ENCODE results near the gene ADAMTS5. TPM values are rescaled to one million over a fixed set of nuclear protein-coding genes. Genes with fewer than 3 reads are reported as not detected.

ADAMTS5 gene
- polyA plus RNA-seq, 1 donor from 2014 or later: 1.6 TPM

- Histone ChIP-seq H3K79me2 (replicated peaks; ENCODE audit: insufficient read depth, low read length) (no peaks in the 10 kb centered on the region), H3K9me3 (ENCODE audit: low read length) (no peaks in the 10 kb centered on the region), H3K9me2 (ENCODE audit: insufficient read depth, low read length) (no peaks in the 10 kb centered on the region), H3K36me3 (ENCODE audit: insufficient read depth, low read length) (no peaks in the 10 kb centered on the region), H3K9ac (ENCODE audit: low read length) (no peak overlapping the region), H4K20me1 (ENCODE audit: insufficient read depth) (no peaks in the 10 kb centered on the region), H3K27ac (ENCODE audit: low read length) (no peak overlapping the region), H3K27me3 (ENCODE audit: insufficient read depth, low read depth, low read length) (peaks cover 15% of the 10 kb centered on the region), H3F3A (ENCODE audit: insufficient read depth, low read length, poor library complexity, severe bottlenecking) (no peaks in the 10 kb centered on the region), H3K4me3 (ENCODE audit: low read length) (no peak overlapping the region), H3K4me2 (ENCODE audit: low read length) (no peak overlapping the region), H2AFZ (ENCODE audit: low read depth, low read length) (no peak overlapping the region)
- no peak for TF ChIP-seq POLR2AphosphoS5 (IDR thresholded peaks at IDR 0.05)
- TF ChIP-seq CTCF (IDR thresholded peaks at IDR 0.05; ENCODE audit: poor library complexity, severe bottlenecking): no peak
- no peak for TF ChIP-seq EZH2 (IDR thresholded peaks at IDR 0.05; ENCODE audit: borderline replicate concordance, insufficient read depth, low read length, poor library complexity, severe bottlenecking)
- TF ChIP-seq RAD21 (conservative IDR thresholded peaks at IDR 0.05): no peak
- TF ChIP-seq MXI1 (conservative IDR thresholded peaks at IDR 0.05; ENCODE audit: poor library complexity, severe bottlenecking): no peak
- TF ChIP-seq TAF1 (IDR thresholded peaks at IDR 0.05; ENCODE audit: low read depth): no peak
These were observed 5.3 kb upstream of the ADAMTS5 start for GRCh38 chr21:26972192-26972591.

DNA sequence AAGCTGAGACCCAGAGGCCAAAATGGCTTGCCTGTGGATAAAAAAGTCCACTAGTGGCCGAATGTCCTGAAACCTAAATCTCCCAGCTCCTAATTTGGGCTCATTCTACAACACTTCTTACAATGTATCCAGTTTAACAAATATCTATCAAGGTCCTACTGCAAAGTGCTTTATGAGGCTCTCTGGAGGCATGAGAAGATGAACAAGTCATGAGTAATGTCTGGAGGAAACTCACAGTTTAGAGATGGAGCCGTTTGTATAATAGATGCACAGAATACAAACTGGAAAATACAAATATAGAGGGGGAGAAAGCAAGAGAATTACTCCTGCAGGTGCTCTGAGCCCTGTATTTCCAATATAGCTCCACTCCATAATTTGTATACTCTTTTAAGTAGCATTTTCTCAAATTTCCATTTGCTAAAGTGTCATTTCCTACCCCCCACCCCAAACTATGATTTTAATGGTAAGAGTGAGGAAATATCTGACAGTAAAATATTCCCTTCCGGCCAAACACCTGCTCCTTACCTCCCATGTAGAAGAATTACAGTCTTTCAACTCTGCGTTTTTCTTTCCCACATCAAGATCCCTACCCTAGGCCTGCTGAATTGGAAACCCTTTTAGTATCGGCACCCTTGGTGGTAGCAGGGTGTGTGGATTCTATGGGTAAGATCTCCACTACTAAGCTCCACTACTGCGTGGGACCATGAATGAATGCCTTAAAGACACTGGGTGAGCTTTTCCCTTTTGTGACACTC is 3.3 kb upstream of the ADAMTS5 start:
- H3K79me2 ChIP-seq (replicated peaks; ENCODE audit: insufficient read depth, low read length): no peaks in the 10 kb centered on the region
- H4K20me1 ChIP-seq (ENCODE audit: insufficient read depth): no peaks in the 10 kb centered on the region
- H3F3A ChIP-seq (ENCODE audit: insufficient read depth, low read length, poor library complexity, severe bottlenecking): no peaks in the 10 kb centered on the region
- H3K9me2 ChIP-seq (ENCODE audit: insufficient read depth, low read length): no peaks in the 10 kb centered on the region
- H2AFZ ChIP-seq (ENCODE audit: low read depth, low read length): no peak overlapping the region
- no peaks in the 10 kb centered on the region for H3K36me3 ChIP-seq (ENCODE audit: insufficient read depth, low read length)
- no peak overlapping the region for H3K9ac ChIP-seq (ENCODE audit: low read length)
- TF ChIP-seq EP300 (conservative IDR thresholded peaks at IDR 0.05; ENCODE audit: poor library complexity, severe bottlenecking) (no peak), EZH2 (IDR thresholded peaks at IDR 0.05; ENCODE audit: borderline replicate concordance, insufficient read depth, low read length, poor library complexity, severe bottlenecking) (no peak), TAF1 (IDR thresholded peaks at IDR 0.05; ENCODE audit: low read depth) (no peak), RAD21 (conservative IDR thresholded peaks at IDR 0.05) (no peak), MXI1 (conservative IDR thresholded peaks at IDR 0.05; ENCODE audit: poor library complexity, severe bottlenecking) (no peak), POLR2AphosphoS5 (IDR thresholded peaks at IDR 0.05) (no peak), CTCF (IDR thresholded peaks at IDR 0.05; ENCODE audit: poor library complexity, severe bottlenecking) (no peak), SMC3 (conservative IDR thresholded peaks at IDR 0.05; ENCODE audit: poor library complexity) (no peak)
- TF ChIP-seq, protein P1, sequence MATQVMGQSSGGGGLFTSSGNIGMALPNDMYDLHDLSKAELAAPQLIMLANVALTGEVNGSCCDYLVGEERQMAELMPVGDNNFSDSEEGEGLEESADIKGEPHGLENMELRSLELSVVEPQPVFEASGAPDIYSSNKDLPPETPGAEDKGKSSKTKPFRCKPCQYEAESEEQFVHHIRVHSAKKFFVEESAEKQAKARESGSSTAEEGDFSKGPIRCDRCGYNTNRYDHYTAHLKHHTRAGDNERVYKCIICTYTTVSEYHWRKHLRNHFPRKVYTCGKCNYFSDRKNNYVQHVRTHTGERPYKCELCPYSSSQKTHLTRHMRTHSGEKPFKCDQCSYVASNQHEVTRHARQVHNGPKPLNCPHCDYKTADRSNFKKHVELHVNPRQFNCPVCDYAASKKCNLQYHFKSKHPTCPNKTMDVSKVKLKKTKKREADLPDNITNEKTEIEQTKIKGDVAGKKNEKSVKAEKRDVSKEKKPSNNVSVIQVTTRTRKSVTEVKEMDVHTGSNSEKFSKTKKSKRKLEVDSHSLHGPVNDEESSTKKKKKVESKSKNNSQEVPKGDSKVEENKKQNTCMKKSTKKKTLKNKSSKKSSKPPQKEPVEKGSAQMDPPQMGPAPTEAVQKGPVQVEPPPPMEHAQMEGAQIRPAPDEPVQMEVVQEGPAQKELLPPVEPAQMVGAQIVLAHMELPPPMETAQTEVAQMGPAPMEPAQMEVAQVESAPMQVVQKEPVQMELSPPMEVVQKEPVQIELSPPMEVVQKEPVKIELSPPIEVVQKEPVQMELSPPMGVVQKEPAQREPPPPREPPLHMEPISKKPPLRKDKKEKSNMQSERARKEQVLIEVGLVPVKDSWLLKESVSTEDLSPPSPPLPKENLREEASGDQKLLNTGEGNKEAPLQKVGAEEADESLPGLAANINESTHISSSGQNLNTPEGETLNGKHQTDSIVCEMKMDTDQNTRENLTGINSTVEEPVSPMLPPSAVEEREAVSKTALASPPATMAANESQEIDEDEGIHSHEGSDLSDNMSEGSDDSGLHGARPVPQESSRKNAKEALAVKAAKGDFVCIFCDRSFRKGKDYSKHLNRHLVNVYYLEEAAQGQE (IDR thresholded peaks at IDR 0.05; ENCODE audit: borderline replicate concordance): no peak
- H3K4me3 ChIP-seq (ENCODE audit: low read length): no peak overlapping the region
- H3K4me2 ChIP-seq (ENCODE audit: low read length): no peak overlapping the region
- H3K27ac ChIP-seq (ENCODE audit: low read length): no peak overlapping the region
- no peaks in the 10 kb centered on the region for H3K9me3 ChIP-seq (ENCODE audit: low read length)
- H3K27me3 ChIP-seq (ENCODE audit: insufficient read depth, low read depth, low read length): peaks cover 34% of the 10 kb centered on the region

Measured in neural cell (in vitro differentiated cells).